GM12878 (cell line): ENCODE measurements around the gene CNDP2. TPM values are rescaled to one million over a fixed set of nuclear protein-coding genes. Genes with fewer than 3 reads are reported as not detected.

ENCODE experiments used
- ATAC-seq: fragments of 200-7000 bp; cut with Tn5 transposase; 3 replicates; pipeline ENCODE4 v1.9.1; 2020; ENCODE audit warnings: mild to moderate bottlenecking, moderate library complexity
- BruUV-seq: library from RNA; stranded (reverse); fragments of 400-500 nt; replicated peaks from 2 replicates; lab custom pipeline; 2021; lab: Mats Ljungman, UMichigan
- CTCF ChIA-PET: fragments of 300-600 bp; sonication (Branson Sonifier 250); formaldehyde crosslinking; extraction: SDS; loops from one replicate; lab custom pipeline; 2021; ENCODE audit warnings: inconsistent platforms; lab: Yijun Ruan, JAX
- POLR2A ChIA-PET: fragments of 350-600 bp; formaldehyde crosslinking; extraction: SDS; loops from one replicate; lab custom pipeline; 2021; ENCODE audit warnings: inconsistent platforms; lab: Charles Lee
- RAD21 ChIA-PET: fragments of 300-600 bp; sonication (Branson Sonifier 250); formaldehyde crosslinking; loops from one replicate; lab custom pipeline; 2023; ENCODE audit warnings: antibody characterized with exemption; ENCODE audit not compliant: unreplicated experiment; lab: Charles Lee
- SMC1A ChIA-PET: fragments of 300-600 bp; sonication (Branson Sonifier 250); formaldehyde crosslinking; loops from one replicate; lab custom pipeline; 2023; ENCODE audit not compliant: unreplicated experiment, uncharacterized antibody; lab: Charles Lee
- DNase-seq: peaks from one replicate; pipeline ENCODE4 v3.0.0-alpha.2; 2011; ENCODE audit warnings: low read depth, low spot score
- FAIRE-seq: peaks from 3 replicates; lab custom pipeline; 2011; peaks lifted over from hg19 to GRCh38; lab: Jason Lieb, UNC
- H2AFZ ChIP-seq: 2 replicates; pipeline ENCODE4 v1.6.0; 2011; ENCODE audit warnings: low read depth, low read length, control low read depth; ENCODE audit not compliant: control insufficient read depth
- H3K27ac ChIP-seq: 2 replicates; pipeline ENCODE4 v1.5.1; 2011; ENCODE audit warnings: control low read depth; ENCODE audit not compliant: control insufficient read depth, insufficient read depth
- H3K27me3 ChIP-seq, 2 experiments: replicated peaks in 1 of 2; 2 replicates each; pipeline versions ENCODE4 v1.6.0 to v1.6.1; 2011; ENCODE audit warnings: low read length in 1 of 2; ENCODE audit not compliant: control insufficient read depth in 2 of 2, insufficient read depth in 2 of 2
- H3K36me3 ChIP-seq, 2 experiments: 2 replicates each; pipeline ENCODE4 v1.5.1; 2011; ENCODE audit warnings: low read length in 1 of 2; ENCODE audit not compliant: control insufficient read depth in 2 of 2, insufficient read depth in 2 of 2
- H3K4me1 ChIP-seq: 2 replicates; pipeline ENCODE4 v1.6.1; 2011; ENCODE audit warnings: mild to moderate bottlenecking, low read length, moderate library complexity, mixed read lengths; ENCODE audit not compliant: control insufficient read depth, insufficient read depth
- H3K4me2 ChIP-seq: 2 replicates; pipeline ENCODE4 v1.6.0; 2011; ENCODE audit warnings: control low read depth; ENCODE audit not compliant: control insufficient read depth, insufficient read depth
- H3K4me3 ChIP-seq: fragments of 200-600 bp; sonication (generic); 2 replicates; pipeline ENCODE4 v1.5.1; 2016
- H3K79me2 ChIP-seq: 2 replicates; pipeline ENCODE4 v1.6.0; 2011; ENCODE audit warnings: low read length; ENCODE audit not compliant: control insufficient read depth, insufficient read depth
- H3K9ac ChIP-seq: 2 replicates; pipeline ENCODE4 v1.8.0; 2011; ENCODE audit warnings: low read length, control low read depth, mixed read lengths; ENCODE audit not compliant: control insufficient read depth, insufficient read depth
- H3K9me3 ChIP-seq: replicated peaks from 3 replicates; pipeline ENCODE4 v1.5.1; 2011; ENCODE audit warnings: mild to moderate bottlenecking, low read length; ENCODE audit not compliant: control insufficient read depth, insufficient read depth
- H4K20me1 ChIP-seq: 2 replicates; pipeline ENCODE4 v1.6.0; 2011; ENCODE audit not compliant: control insufficient read depth, insufficient read depth
- CREM ChIP-seq: IDR thresholded peaks from 2 replicates; pipeline ENCODE4 v1.6.1; 2014; ENCODE audit warnings: antibody characterized with exemption, low read depth
- EGR1 ChIP-seq, 2 experiments: IDR thresholded peaks; 1 replicate in 1 of 2; 2 replicates in 1 of 2; pipeline ENCODE4 v1.6.1; 2011 to 2012; ENCODE audit warnings: low read depth in 2 of 2, low read length in 2 of 2, borderline replicate concordance in 1 of 2, mild to moderate bottlenecking in 1 of 2, moderate library complexity in 1 of 2
- GATAD2B ChIP-seq: fragments of 450-650 bp; conservative IDR thresholded peaks from 2 replicates; pipeline ENCODE4 v1.6.1; 2017; ENCODE audit warnings: low read depth, mild to moderate bottlenecking, moderate library complexity
- HCFC1 ChIP-seq: fragments of 150-350 bp; IDR thresholded peaks from 2 replicates; pipeline ENCODE4 v1.6.1; 2014; ENCODE audit warnings: low read length
- HDGF ChIP-seq: fragments of 450-650 bp; IDR thresholded peaks from 2 replicates; pipeline ENCODE4 v1.6.1; 2016; ENCODE audit warnings: antibody characterized with exemption
- MTA3 ChIP-seq: IDR thresholded peaks from 2 replicates; pipeline ENCODE4 v1.6.1; 2012; ENCODE audit warnings: low read length, inconsistent platforms, borderline replicate concordance
- NFIC ChIP-seq: IDR thresholded peaks from 2 replicates; pipeline ENCODE4 v1.6.1; 2012; ENCODE audit warnings: low read depth, mild to moderate bottlenecking, inconsistent platforms, low read length, moderate library complexity
- SREBF1 ChIP-seq: IDR thresholded peaks from 2 replicates; pipeline ENCODE4 v1.6.1; 2012; ENCODE audit warnings: mild to moderate bottlenecking, low read length
- TARDBP ChIP-seq: IDR thresholded peaks from 2 replicates; pipeline ENCODE4 v1.6.1; 2016; ENCODE audit warnings: borderline replicate concordance
- TBL1XR1 ChIP-seq: IDR thresholded peaks from 2 replicates; pipeline ENCODE4 v1.6.1; 2012; ENCODE audit warnings: low read depth, low read length, improper control_type of control experiment
- WGBS: methylation state at CpG from one replicate; pipeline ENCODE4 v1.1.6; 2016; ENCODE audit warnings: low lambda C conversion rate; ENCODE audit not compliant: insufficient replicate concordance, insufficient coverage; ENCODE audit errors: missing lambda C conversion rate; 5-methylcytosine and 5-hydroxymethylcytosine counted together
- in situ Hi-C: fragments of 300-500 bp; cut with MboI; formaldehyde crosslinking; loops from 9 replicates; pipeline ENCODE4 v1.14.3; 2018; ENCODE audit warnings: mixed read lengths
- intact Hi-C: fragments of 100-400 bp; cut with micrococcal nuclease; formaldehyde crosslinking; loops from one replicate; pipeline ENCODE4 v1.14.2; 2022; ENCODE audit not compliant: unreplicated experiment
- polyA plus RNA-seq, 11 experiments: library from polyadenylated mRNA; depleted of rRNA in 4 of 11; unstranded in 6 of 11; stranded (reverse) in 5 of 11; fragments of >200 nt; fragmentation: Nextera tagmentation in 4 of 11; fragmentation: Illumina TruSeq in 1 of 11; extraction: Ambion mirVana in 4 of 11; extraction: Trizol in 1 of 11; gene quantifications; 1 replicate in 1 of 11; 2 replicates in 10 of 11; pipeline versions ENCODE4 v1.2.1 to v1.2.3, GENCODE V29; 2011 to 2016; ENCODE audit warnings: inconsistent platforms in 2 of 11, missing spikeins in 2 of 11, low read depth in 1 of 11
- total RNA-seq, 4 experiments: library from RNA; depleted of rRNA in 3 of 4; stranded (reverse); fragments of >200 nt in 3 of 4; fragmentation: Illumina TruSeq in 1 of 4; extraction: Trizol in 1 of 4; gene quantifications; 2 replicates each; pipeline versions ENCODE4 v1.2.1 to v1.2.3, GENCODE V29; 2013 to 2021
- TF ChIP-seq, protein P1 (sequence below): fragments of 450-650 bp; IDR thresholded peaks from 2 replicates; pipeline ENCODE4 v1.6.1; 2017; ENCODE audit warnings: mild to moderate bottlenecking, low read depth, inconsistent platforms; ENCODE audit not compliant: poor library complexity, severe bottlenecking
- TF ChIP-seq, protein P2 (sequence below), 3 experiments: IDR thresholded peaks in 2 of 3; conservative IDR thresholded peaks in 1 of 3; 2 replicates each; pipeline ENCODE4 v1.5.1; 2011; ENCODE audit warnings: low read depth in 3 of 3, low read length in 3 of 3, mild to moderate bottlenecking in 3 of 3, control low read depth in 2 of 3, moderate library complexity in 2 of 3, inconsistent platforms in 1 of 3, mixed read lengths in 1 of 3; ENCODE audit not compliant: control insufficient read depth in 2 of 3, insufficient read depth in 1 of 3; ENCODE audit errors: extremely low read depth in 1 of 3

The CNDP2 gene
- total and polyA plus RNA-seq, 10 of the 15 experiments (the other 5 are each of a cell fraction or from before 2014, with no cell fraction given) = 63.5 to 213 (median 158) TPM

DNA sequence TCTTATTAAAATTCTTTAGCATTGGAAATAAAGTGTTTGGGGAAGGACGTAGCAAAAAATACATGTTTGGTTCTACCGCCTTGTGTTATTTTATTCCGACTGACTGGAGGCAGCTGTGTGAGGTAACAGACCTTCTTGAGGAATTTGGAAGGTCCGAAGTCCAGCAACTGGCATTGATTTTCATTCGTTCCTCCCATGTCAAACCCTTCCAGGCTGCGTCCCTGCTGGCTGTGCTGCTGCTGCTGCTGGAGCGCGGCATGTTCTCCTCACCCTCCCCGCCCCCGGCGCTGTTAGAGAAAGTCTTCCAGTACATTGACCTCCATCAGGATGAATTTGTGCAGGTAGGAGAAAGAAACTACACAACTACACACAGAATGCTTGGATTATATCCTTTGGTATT is 60.0 kb downstream of the CNDP2 start:
- ChIA-PET SMC1A (no interaction called here), CTCF (interaction anchor here (1.8 kb wide), 1 partner anchor 63 kb away, joined by 5 read pairs; no protein-coding TSS in a partner anchor), POLR2A (no interaction called here), RAD21 (no interaction called here)
- no peaks in the 10 kb centered on the region; a peak in 2 of 4 replicates for H3K27me3 ChIP-seq
- no peak overlapping the region for H3K9ac ChIP-seq
- no peaks in the 10 kb centered on the region for H3K79me2 ChIP-seq
- H3K4me3 ChIP-seq = no peak overlapping the region
- no peaks in the 10 kb centered on the region for H3K36me3 ChIP-seq
- BruUV-seq = no TSS peak
- WGBS = 64% methylated on average over 11 of the region's 11 CpGs
- ATAC-seq (no peak), DNase-seq (no peak), FAIRE-seq (no peak)
- intact Hi-C loops (no loop called here), in situ Hi-C loops (no loop called here)
- no peaks in the 10 kb centered on the region for H3K4me1 ChIP-seq
- no peak overlapping the region for H3K4me2 ChIP-seq
- H3K27ac ChIP-seq = no peak overlapping the region
- H4K20me1 ChIP-seq = no peaks in the 10 kb centered on the region
- TF ChIP-seq HCFC1 (no peak), MTA3 (no peak)
- no peak overlapping the region for H2AFZ ChIP-seq
- no peaks in the 10 kb centered on the region for H3K9me3 ChIP-seq

DNA sequence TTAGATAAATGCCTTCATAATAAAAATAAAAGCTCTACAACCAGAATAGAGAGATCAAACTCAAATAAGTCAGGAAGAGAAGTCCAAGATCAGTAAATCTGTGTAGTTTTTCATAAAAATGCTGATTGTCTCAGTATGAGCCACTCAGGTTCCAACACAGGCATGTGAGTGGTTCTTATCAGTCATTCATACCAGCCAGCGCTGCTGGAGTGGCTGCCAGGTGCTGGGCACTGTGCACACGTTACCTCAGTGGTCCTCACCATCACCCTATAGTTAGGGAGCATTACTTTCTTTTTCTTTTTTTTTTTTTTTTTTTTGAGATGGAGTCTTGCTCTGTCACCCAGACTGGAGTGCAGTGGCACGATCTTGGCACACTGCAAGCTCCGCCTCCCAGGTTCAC is 61.9 kb downstream of the CNDP2 start:
- in situ Hi-C loops = no loop called here

More for the DNA sequence above, 61.9 kb downstream of the CNDP2 start:
- CTCF ChIA-PET = interaction anchor here (1.6 kb wide), 1 partner anchor 205 kb away, joined by 4 read pairs; no protein-coding TSS in a partner anchor
- no peaks in the 10 kb centered on the region for H3K4me1 ChIP-seq
- no peaks in the 10 kb centered on the region for H4K20me1 ChIP-seq
- DNase-seq = no peak
- POLR2A ChIA-PET = no interaction called here
- no peaks in the 10 kb centered on the region for H3K36me3 ChIP-seq
- no peaks in the 10 kb centered on the region for H3K9me3 ChIP-seq
- SMC1A ChIA-PET = no interaction called here
- H3K79me2 ChIP-seq = no peaks in the 10 kb centered on the region
- H3K27me3 ChIP-seq = no peaks in the 10 kb centered on the region; a peak in 2 of 4 replicates
- H3K4me3 ChIP-seq = no peak overlapping the region
- 51% methylated on average over 4 of the region's 4 CpGs for WGBS
- no peak overlapping the region for H3K27ac ChIP-seq
- TF ChIP-seq SREBF1 = no peak
- TF ChIP-seq, protein P1, sequence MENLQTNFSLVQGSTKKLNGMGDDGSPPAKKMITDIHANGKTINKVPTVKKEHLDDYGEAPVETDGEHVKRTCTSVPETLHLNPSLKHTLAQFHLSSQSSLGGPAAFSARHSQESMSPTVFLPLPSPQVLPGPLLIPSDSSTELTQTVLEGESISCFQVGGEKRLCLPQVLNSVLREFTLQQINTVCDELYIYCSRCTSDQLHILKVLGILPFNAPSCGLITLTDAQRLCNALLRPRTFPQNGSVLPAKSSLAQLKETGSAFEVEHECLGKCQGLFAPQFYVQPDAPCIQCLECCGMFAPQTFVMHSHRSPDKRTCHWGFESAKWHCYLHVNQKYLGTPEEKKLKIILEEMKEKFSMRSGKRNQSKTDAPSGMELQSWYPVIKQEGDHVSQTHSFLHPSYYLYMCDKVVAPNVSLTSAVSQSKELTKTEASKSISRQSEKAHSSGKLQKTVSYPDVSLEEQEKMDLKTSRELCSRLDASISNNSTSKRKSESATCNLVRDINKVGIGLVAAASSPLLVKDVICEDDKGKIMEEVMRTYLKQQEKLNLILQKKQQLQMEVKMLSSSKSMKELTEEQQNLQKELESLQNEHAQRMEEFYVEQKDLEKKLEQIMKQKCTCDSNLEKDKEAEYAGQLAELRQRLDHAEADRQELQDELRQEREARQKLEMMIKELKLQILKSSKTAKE = no peak
- TF ChIP-seq GATAD2B = no peak
- TF ChIP-seq EGR1 (IDR thresholded peaks at IDR 0.05; ENCODE audit: borderline replicate concordance in 1 of 2, low read depth in 2 of 2, low read length in 2 of 2) = no peak
- no peak for TF ChIP-seq NFIC
- TF ChIP-seq HDGF = no peak
- no peak for TF ChIP-seq TARDBP
- no peak for TF ChIP-seq TBL1XR1
- TF ChIP-seq, protein P2, sequence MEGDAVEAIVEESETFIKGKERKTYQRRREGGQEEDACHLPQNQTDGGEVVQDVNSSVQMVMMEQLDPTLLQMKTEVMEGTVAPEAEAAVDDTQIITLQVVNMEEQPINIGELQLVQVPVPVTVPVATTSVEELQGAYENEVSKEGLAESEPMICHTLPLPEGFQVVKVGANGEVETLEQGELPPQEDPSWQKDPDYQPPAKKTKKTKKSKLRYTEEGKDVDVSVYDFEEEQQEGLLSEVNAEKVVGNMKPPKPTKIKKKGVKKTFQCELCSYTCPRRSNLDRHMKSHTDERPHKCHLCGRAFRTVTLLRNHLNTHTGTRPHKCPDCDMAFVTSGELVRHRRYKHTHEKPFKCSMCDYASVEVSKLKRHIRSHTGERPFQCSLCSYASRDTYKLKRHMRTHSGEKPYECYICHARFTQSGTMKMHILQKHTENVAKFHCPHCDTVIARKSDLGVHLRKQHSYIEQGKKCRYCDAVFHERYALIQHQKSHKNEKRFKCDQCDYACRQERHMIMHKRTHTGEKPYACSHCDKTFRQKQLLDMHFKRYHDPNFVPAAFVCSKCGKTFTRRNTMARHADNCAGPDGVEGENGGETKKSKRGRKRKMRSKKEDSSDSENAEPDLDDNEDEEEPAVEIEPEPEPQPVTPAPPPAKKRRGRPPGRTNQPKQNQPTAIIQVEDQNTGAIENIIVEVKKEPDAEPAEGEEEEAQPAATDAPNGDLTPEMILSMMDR (IDR thresholded peaks at IDR 0.05 in 2 of 3, conservative IDR thresholded peaks at IDR 0.05 in 1 of 3; ENCODE audit: control insufficient read depth in 2 of 3, extremely low read depth in 1 of 3, insufficient read depth in 1 of 3, low read depth in 3 of 3, low read length in 3 of 3) = no peak
- TF ChIP-seq CREM = no peak
- H2AFZ ChIP-seq = no peak overlapping the region
- H3K4me2 ChIP-seq = no peak overlapping the region
- BruUV-seq = no TSS peak
- ATAC-seq = no peak
- RAD21 ChIA-PET = no interaction called here
- intact Hi-C loops = no loop called here
- no peak for FAIRE-seq
- no peak overlapping the region for H3K9ac ChIP-seq
